HG03432 (cell line): Measurements from ENCODE around the gene MYT1.

ENCODE experiments used
- ATAC-seq: cut with Tn5 transposase; IDR thresholded peaks from one replicate; pipeline ENCODE4 v1.9.1; 2021; ENCODE audit warnings: mild to moderate bottlenecking, moderate library complexity; ENCODE audit not compliant: unreplicated experiment

The MYT1 gene

DNA sequence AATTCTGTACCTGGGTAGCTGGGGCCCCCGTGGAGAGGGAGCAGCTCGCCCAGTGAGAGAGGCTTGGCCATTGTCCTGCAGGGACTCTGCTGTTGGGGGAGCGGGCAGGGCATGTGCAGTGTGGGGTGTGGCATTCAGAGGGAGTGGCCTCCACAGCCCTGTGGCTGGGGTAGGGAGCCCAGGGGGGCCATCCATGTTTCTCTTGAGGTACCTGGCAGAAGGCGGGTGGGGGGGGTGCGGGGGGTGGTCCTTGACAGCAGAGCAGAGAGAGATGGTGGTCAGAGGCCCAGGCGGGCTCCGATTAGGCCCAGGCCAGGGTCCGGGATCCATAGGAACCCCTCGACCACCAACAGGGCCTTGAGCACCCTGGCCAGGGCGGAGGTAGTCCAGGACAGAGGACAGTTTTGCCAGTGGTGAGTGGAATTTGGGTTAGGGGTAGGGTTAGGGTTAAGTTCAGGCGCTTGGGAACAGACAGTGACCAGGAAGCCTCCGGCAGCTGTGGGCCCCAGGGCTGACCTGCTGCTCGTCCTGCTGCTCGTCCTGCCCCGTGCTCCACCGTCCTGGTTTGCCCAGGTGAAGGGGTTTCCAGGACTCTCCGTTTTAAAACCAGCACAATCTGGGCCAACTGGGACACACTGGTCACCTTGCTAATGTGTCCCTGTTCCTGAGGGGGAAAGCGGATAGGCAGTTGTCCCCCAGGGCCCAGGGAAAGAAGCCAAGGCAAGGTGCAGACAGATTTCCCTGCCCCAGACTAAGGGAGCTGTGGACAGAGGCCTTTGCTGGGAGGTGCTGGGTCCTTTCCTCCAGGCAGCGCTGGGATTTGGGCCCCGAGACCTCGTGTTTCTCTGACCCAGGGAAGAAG lies 24.8 kb upstream of the MYT1 start:
- ATAC-seq, result no peak

- ATAC-seq, result no peak
Observed at GRCh38 chr20:64140061-64140931, 24.0 kb upstream of the MYT1 start.

GRCh38 chr20:64140956-64141355 lies 23.3 kb upstream of the MYT1 start:
- no peak for ATAC-seq

DNA sequence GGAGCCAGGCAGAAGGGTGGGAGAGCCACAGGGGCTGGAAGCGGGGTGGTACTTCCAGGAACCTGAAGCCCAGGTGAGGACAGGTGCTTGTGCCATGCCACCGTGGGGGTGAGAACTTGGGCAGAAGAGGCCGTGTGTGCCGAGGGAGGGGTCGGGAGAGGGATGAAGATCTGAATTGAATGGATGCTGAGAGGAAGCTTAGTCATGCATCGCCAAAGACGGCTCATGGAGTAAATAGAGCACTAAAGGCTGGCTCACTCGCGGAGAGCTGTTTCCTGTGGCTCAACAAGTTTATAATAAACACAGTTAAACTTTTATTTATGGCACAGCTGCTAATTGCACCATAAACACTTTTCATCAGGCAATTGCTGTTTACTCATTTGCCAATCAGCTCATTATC lies 21.7 kb upstream of the MYT1 start:
- ATAC-seq, result no peak

- ATAC-seq, result no peak
Observed at GRCh38 chr20:64143018-64143801, 21.0 kb upstream of the MYT1 start.

DNA sequence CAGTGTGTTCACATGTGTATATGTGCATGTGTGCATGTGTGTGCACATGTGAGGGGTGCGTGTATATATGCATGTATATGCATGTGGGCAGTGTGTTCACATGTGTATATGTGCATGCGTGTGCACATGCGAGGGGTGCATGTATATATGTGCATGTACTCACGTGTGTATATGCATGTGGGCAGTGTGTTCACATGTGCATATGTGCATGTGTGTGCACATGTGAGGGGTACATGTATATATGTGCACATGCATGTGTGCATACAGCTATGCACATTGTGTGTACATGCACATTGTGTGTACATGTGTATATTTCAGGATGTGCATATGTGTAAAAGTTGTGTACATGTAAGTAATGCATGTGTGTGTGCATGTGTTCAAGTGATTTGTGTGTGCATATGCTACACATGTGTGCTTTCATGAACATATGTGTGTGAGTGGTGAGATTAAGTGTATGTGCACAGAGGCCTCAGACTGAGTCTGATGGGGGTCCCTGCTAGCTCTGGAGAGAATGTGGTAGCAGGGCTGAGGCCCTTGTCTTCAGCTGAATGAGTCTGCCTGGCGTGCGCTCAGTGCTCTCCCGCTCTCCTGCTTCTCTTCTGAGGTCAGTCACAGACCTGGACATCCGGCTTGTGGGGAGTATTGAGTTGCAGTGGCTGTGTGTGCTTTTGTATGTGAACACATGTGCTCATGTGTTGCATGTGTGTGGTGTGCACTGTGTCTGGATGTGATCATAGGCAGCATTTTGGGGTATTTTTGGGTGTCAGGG lies 19.9 kb upstream of the MYT1 start:
- ATAC-seq, result no peak

- no peak for ATAC-seq
Observed at GRCh38 chr20:64145458-64146300, 18.6 kb upstream of the MYT1 start.

GRCh38 chr20:64146301-64146935 lies 17.8 kb upstream of the MYT1 start:
- no peak for ATAC-seq

- ATAC-seq, result no peak
Observed at GRCh38 chr20:64146936-64147477, 17.2 kb upstream of the MYT1 start.

DNA sequence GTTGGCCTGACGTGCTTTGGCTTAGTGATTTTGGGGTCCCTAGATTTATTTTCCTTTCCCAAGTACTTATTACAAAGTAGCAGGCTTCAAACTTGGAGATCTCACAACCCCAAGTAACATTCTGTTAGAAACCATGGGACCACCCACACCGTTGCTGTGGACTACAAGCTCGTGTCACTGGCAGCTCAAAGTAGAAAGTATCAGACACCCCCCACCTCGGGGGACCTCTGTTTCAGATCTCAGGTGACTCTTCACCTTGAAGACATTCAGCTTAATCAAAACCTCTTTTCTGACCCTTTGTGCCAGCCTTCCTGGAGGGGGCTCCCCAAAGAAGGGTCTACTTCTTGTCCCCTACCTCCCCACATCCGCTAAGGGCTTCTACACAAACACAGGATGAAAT lies 15.7 kb upstream of the MYT1 start:
- ATAC-seq, result no peak

DNA sequence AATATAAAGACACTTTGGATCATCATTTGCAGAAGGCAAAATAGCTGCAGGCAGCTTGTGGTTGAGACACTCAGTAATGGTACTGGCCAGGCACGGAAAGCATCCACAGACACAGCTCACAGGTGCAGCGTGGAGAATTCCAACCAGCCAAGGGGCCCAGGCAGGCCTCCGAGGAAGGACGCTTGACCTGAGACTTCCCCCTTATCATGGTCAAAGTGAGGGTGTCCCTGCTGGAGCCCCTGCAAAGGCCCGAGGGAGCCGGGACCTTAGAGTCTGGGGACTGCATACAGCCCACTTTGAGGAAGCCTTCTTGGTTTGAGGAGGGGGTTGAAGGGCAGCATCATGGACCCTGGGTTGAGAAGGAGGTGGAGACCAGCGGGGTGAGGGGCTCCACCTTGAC lies 15.1 kb upstream of the MYT1 start:
- ATAC-seq, result no peak

GRCh38 chr20:64149809-64150560 lies 14.3 kb upstream of the MYT1 start:
- no peak for ATAC-seq

- ATAC-seq, result no peak
Observed at GRCh38 chr20:64150756-64151632, 13.3 kb upstream of the MYT1 start.

GRCh38 chr20:64151633-64152530 lies 12.4 kb upstream of the MYT1 start:
- no peak for ATAC-seq

DNA sequence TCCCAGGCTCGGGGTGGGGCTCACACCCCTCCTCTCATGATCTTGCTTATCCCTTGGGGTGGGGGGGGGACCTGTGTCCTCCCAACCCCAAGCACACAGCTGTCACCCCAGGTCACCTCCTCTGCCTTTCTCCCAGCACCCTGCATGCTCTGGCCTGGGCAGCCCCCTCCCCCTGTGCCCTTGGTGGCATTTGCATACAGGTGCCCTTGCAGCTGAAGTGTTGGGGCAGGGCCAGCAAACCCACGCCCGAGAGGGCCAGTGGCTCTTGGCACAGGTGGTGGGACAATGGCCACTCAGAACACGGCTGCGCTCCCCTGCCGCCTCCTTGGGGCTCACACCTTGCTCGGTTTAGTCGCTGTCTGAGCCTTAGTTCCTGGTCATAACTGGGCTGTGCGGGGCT lies 11.3 kb upstream of the MYT1 start:
- no peak for ATAC-seq

GRCh38 chr20:64153410-64153809 lies 10.8 kb upstream of the MYT1 start:
- ATAC-seq, result no peak
